Liver (tissue), 9 donors: ENCODE measurements around the gene COL23A1. TPM values are rescaled to one million over a fixed set of nuclear protein-coding genes. Genes with fewer than 3 reads are reported as not detected.

Source experiments
- DNase-seq: peaks from one replicate; pipeline ENCODE4 v3.0.0-alpha.2; 2017; ENCODE audit warnings: low spot score
- H3K27ac ChIP-seq, 2 donors: one replicate each; pipeline ENCODE4 v1.7.0; 2013; ENCODE audit warnings: inconsistent platforms in 2 of 2, low read length in 2 of 2, control low read depth in 1 of 2, low read depth in 1 of 2, mild to moderate bottlenecking in 1 of 2
- H3K27me3 ChIP-seq, 4 donors: one replicate each; pipeline versions ENCODE4 v1.6.1 to v1.7.0; 2013; ENCODE audit warnings: low read length in 3 of 4, inconsistent platforms in 1 of 4, mild to moderate bottlenecking in 1 of 4, moderate library complexity in 1 of 4; ENCODE audit not compliant: control insufficient read depth in 4 of 4, insufficient read depth in 4 of 4
- H3K36me3 ChIP-seq, 4 donors: one replicate each; pipeline versions ENCODE4 v1.6.1 to v1.7.0; 2013; ENCODE audit warnings: low read length in 3 of 4, mild to moderate bottlenecking in 3 of 4, low read depth in 1 of 4, moderate library complexity in 1 of 4; ENCODE audit not compliant: control insufficient read depth in 4 of 4, insufficient read depth in 3 of 4
- H3K4me1 ChIP-seq, 4 donors: one replicate each; pipeline versions ENCODE4 v1.6.1 to v1.7.0; 2013; ENCODE audit warnings: low read length in 3 of 4, mild to moderate bottlenecking in 3 of 4, moderate library complexity in 1 of 4; ENCODE audit not compliant: control insufficient read depth in 4 of 4, insufficient read depth in 4 of 4
- H3K4me3 ChIP-seq, 3 donors: one replicate each; pipeline versions ENCODE4 v1.6.1 to v1.7.0; 2013; ENCODE audit warnings: low read length in 3 of 3, control low read depth in 1 of 3, low read depth in 1 of 3, mild to moderate bottlenecking in 1 of 3
- H3K9ac ChIP-seq, 2 donors: one replicate each; pipeline ENCODE4 v1.7.0; 2013; ENCODE audit warnings: low read length in 2 of 2, mild to moderate bottlenecking in 2 of 2, moderate library complexity in 2 of 2, control low read depth in 1 of 2, low read depth in 1 of 2
- H3K9me3 ChIP-seq, 4 donors: one replicate each; pipeline versions ENCODE4 v1.6.1 to v1.7.0; 2013; ENCODE audit warnings: low read length in 3 of 4; ENCODE audit not compliant: control insufficient read depth in 4 of 4
- EGR1 ChIP-seq, 2 donors: IDR thresholded peaks; 2 replicates each; pipeline ENCODE4 v1.6.1; 2016 to 2018; ENCODE audit warnings: antibody characterized with exemption in 2 of 2, low read depth in 2 of 2
- FOXA1 ChIP-seq: IDR thresholded peaks from 2 replicates; pipeline ENCODE4 v1.6.1; 2016; ENCODE audit warnings: antibody characterized with exemption
- GABPA ChIP-seq, 2 donors: IDR thresholded peaks in 1 of 2; conservative IDR thresholded peaks in 1 of 2; 2 replicates each; pipeline ENCODE4 v1.6.1; 2016; ENCODE audit warnings: antibody characterized with exemption in 2 of 2, mild to moderate bottlenecking in 1 of 2, moderate library complexity in 1 of 2
- HNF4A ChIP-seq, 2 donors: conservative IDR thresholded peaks; 2 replicates each; pipeline ENCODE4 v1.6.1; 2016; ENCODE audit warnings: antibody characterized with exemption in 2 of 2, mild to moderate bottlenecking in 2 of 2
- HNF4G ChIP-seq: IDR thresholded peaks from 2 replicates; pipeline ENCODE4 v1.6.1; 2016; ENCODE audit warnings: antibody characterized with exemption
- RAD21 ChIP-seq, 2 donors: IDR thresholded peaks; 2 replicates each; pipeline ENCODE4 v1.6.1; 2016; ENCODE audit warnings: antibody characterized with exemption in 2 of 2, mild to moderate bottlenecking in 2 of 2
- RXRA ChIP-seq, 2 donors: IDR thresholded peaks; 2 replicates each; pipeline ENCODE4 v1.6.1; 2017 to 2018; ENCODE audit warnings: antibody characterized with exemption in 2 of 2, mild to moderate bottlenecking in 1 of 2
- SP1 ChIP-seq: IDR thresholded peaks from 2 replicates; pipeline ENCODE4 v1.6.1; 2018; ENCODE audit warnings: antibody characterized with exemption, mild to moderate bottlenecking
- TAF1 ChIP-seq: conservative IDR thresholded peaks from 2 replicates; pipeline ENCODE4 v1.6.1; 2016; ENCODE audit warnings: antibody characterized with exemption, mild to moderate bottlenecking
- WGBS: extraction: QIAGEN DNeasy Blood & Tissue Kit; methylation state at CpG from one replicate; pipeline ENCODE4 v1.1.7; 2013; 5-methylcytosine and 5-hydroxymethylcytosine counted together
- polyA plus RNA-seq, 2 donors: library from polyadenylated mRNA; stranded (reverse) in 1 of 2; unstranded in 1 of 2; fragments of 200-250 nt in 1 of 2; fragments of >200 nt in 1 of 2; fragmentation: Nextera tagmentation in 1 of 2; extraction: Ambion mirVana in 1 of 2; gene quantifications; one replicate each; pipeline versions ENCODE4 v1.2.1 to v1.2.3, GENCODE V29; 2013 to 2015
- total RNA-seq, 2 donors: library from RNA; depleted of rRNA; stranded (reverse); fragments of >200 nt; gene quantifications; one replicate each; pipeline ENCODE4 v1.2.3, GENCODE V29; 2014
- TF ChIP-seq, protein P1 (sequence below): IDR thresholded peaks from 2 replicates; pipeline ENCODE4 v1.6.1; 2016; ENCODE audit warnings: antibody characterized with exemption
- TF ChIP-seq, protein P2 (sequence below): IDR thresholded peaks from 2 replicates; pipeline ENCODE4 v1.6.1; 2016; ENCODE audit warnings: antibody characterized with exemption
- TF ChIP-seq, protein P3 (sequence below): IDR thresholded peaks from 2 replicates; pipeline ENCODE4 v1.6.1; 2016; ENCODE audit warnings: antibody characterized with exemption
- TF ChIP-seq, protein P4 (sequence below): IDR thresholded peaks from 2 replicates; pipeline ENCODE4 v1.6.1; 2016; ENCODE audit warnings: antibody characterized with exemption, mild to moderate bottlenecking
- donor health status: healthy.
- donor health status: healthy.
- donor health status: healthy.
- donor health status: healthy.
- donor health status: healthy.

The COL23A1 gene
- total and polyA plus RNA-seq, 4 donors = 0.08 to 1.4 (median 0.27) TPM

DNA sequence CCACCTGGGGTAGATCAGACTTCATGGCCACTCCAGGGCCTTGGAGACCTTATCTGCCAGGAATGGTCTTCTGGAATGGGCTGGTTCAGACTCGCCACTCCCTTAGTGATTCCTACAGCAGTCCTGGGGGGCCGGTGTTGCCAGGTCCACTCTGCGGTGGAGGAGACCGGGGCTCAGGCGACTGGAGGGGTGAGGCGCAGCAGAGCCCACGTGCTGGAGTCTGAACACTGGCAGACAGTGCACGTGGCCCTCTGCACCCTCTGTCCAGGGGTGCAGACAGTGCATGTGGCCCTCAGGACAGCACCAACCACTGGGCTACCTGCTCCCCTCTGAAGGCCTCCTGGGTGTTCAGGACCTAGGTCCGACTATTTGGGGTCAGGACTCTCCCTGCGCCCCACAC lies 262.7 kb downstream of the COL23A1 start:
- 82% methylated on average over 10 of the region's 10 CpGs for WGBS
- DNase-seq = no peak
- peaks cover 17 to 20% (median 19%) of the 10 kb centered on the region in 4 donors for H3K4me1 ChIP-seq

DNA sequence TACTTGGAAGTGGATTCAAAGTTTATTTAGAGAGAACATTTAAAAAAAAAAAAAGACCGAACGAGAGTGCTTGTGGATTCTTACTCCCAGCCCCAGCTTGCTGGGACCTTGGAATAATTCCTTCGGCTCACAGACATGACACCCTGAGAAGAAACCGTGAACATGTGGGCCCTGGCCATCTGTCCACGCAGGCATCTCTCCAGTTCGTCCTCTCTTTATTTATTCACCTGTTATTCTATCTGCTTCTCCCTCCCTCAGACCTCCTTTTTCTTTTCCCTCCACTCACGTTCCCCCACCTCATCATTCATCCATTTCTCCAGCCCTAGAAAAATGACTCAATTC lies 263.8 kb downstream of the COL23A1 start:
- Histone ChIP-seq H3K4me3 (no peak overlapping the region), H3K4me1 (peaks cover 8 to 10% (median 9%) of the 10 kb centered on the region in 4 donors), H3K27me3 (no peaks in the 10 kb centered on the region), H3K36me3 (no peaks in the 10 kb centered on the region), H3K27ac (no peak overlapping the region), H3K9ac (no peak overlapping the region), H3K9me3 (no peaks in the 10 kb centered on the region)
- no peak for DNase-seq
- TF ChIP-seq FOXA1 (no peak), HNF4G (no peak), RXRA (IDR thresholded peaks at IDR 0.05) (no peak), SP1 (no peak), TAF1 (no peak), GABPA (IDR thresholded peaks at IDR 0.05 in 1 of 2, conservative IDR thresholded peaks at IDR 0.05 in 1 of 2) (no peak)
- TF ChIP-seq, protein P1, sequence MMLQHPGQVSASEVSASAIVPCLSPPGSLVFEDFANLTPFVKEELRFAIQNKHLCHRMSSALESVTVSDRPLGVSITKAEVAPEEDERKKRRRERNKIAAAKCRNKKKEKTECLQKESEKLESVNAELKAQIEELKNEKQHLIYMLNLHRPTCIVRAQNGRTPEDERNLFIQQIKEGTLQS = no peak
- TF ChIP-seq, protein P2, sequence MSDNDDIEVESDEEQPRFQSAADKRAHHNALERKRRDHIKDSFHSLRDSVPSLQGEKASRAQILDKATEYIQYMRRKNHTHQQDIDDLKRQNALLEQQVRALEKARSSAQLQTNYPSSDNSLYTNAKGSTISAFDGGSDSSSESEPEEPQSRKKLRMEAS = no peak
- TF ChIP-seq, protein P3, sequence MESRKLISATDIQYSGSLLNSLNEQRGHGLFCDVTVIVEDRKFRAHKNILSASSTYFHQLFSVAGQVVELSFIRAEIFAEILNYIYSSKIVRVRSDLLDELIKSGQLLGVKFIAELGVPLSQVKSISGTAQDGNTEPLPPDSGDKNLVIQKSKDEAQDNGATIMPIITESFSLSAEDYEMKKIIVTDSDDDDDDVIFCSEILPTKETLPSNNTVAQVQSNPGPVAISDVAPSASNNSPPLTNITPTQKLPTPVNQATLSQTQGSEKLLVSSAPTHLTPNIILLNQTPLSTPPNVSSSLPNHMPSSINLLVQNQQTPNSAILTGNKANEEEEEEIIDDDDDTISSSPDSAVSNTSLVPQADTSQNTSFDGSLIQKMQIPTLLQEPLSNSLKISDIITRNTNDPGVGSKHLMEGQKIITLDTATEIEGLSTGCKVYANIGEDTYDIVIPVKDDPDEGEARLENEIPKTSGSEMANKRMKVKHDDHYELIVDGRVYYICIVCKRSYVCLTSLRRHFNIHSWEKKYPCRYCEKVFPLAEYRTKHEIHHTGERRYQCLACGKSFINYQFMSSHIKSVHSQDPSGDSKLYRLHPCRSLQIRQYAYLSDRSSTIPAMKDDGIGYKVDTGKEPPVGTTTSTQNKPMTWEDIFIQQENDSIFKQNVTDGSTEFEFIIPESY = no peak
- TF ChIP-seq, protein P4, sequence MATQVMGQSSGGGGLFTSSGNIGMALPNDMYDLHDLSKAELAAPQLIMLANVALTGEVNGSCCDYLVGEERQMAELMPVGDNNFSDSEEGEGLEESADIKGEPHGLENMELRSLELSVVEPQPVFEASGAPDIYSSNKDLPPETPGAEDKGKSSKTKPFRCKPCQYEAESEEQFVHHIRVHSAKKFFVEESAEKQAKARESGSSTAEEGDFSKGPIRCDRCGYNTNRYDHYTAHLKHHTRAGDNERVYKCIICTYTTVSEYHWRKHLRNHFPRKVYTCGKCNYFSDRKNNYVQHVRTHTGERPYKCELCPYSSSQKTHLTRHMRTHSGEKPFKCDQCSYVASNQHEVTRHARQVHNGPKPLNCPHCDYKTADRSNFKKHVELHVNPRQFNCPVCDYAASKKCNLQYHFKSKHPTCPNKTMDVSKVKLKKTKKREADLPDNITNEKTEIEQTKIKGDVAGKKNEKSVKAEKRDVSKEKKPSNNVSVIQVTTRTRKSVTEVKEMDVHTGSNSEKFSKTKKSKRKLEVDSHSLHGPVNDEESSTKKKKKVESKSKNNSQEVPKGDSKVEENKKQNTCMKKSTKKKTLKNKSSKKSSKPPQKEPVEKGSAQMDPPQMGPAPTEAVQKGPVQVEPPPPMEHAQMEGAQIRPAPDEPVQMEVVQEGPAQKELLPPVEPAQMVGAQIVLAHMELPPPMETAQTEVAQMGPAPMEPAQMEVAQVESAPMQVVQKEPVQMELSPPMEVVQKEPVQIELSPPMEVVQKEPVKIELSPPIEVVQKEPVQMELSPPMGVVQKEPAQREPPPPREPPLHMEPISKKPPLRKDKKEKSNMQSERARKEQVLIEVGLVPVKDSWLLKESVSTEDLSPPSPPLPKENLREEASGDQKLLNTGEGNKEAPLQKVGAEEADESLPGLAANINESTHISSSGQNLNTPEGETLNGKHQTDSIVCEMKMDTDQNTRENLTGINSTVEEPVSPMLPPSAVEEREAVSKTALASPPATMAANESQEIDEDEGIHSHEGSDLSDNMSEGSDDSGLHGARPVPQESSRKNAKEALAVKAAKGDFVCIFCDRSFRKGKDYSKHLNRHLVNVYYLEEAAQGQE = no peak
- 84% methylated on average over 7 of the region's 7 CpGs for WGBS

More for the DNA sequence above, 262.7 kb downstream of the COL23A1 start:
- Histone ChIP-seq H3K36me3 (no peaks in the 10 kb centered on the region), H3K9ac (no peak overlapping the region), H3K27ac (no peak overlapping the region), H3K27me3 (no peaks in the 10 kb centered on the region), H3K9me3 (no peaks in the 10 kb centered on the region), H3K4me3 (no peak overlapping the region)
- TF ChIP-seq, protein P3 = no peak
- TF ChIP-seq SP1 = no peak
- TF ChIP-seq RXRA (IDR thresholded peaks at IDR 0.05) = no peak
- no peak for TF ChIP-seq HNF4A (conservative IDR thresholded peaks at IDR 0.05)
- TF ChIP-seq GABPA (IDR thresholded peaks at IDR 0.05 in 1 of 2, conservative IDR thresholded peaks at IDR 0.05 in 1 of 2) = no peak
- TF ChIP-seq, protein P1 = no peak
- no peak for TF ChIP-seq EGR1 (IDR thresholded peaks at IDR 0.05; ENCODE audit: low read depth in 2 of 2)
- no peak for TF ChIP-seq HNF4G
- TF ChIP-seq TAF1 = no peak
- no peak for TF ChIP-seq RAD21 (IDR thresholded peaks at IDR 0.05)
